Fibroblast of skin of left quadriceps (primary cell): Measurements from ENCODE around the gene PHC3.
"Not testable (repeated sequence)": the region's sequence is repeated elsewhere in the genome, so short reads cannot be mapped to it uniquely, and the experiment has no call there.

ENCODE experiments used
- DNase-seq, 2 experiments: peaks; one replicate each; pipeline ENCODE4 v3.0.0-alpha.2; 2013; ENCODE audit warnings: low read depth in 2 of 2

PHC3 gene

GRCh38 chr3:170130532-170130931, 51.0 kb downstream of the PHC3 start:
- no peak for DNase-seq

- no peak for DNase-seq
These were observed 52.5 kb downstream of the PHC3 start for GRCh38 chr3:170128977-170129431.

- DNase-seq, result no peak
These were observed 53.1 kb downstream of the PHC3 start for GRCh38 chr3:170128259-170128976.

- DNase-seq, result no peak
These were observed 64.4 kb downstream of the PHC3 start for GRCh38 chr3:170117134-170117533.

GRCh38 chr3:170114165-170114564, 67.4 kb downstream of the PHC3 start:
- not testable (repeated sequence) for DNase-seq

GRCh38 chr3:170111147-170111771, 70.3 kb downstream of the PHC3 start:
- DNase-seq, result no peak

GRCh38 chr3:170109579-170110293, 71.8 kb downstream of the PHC3 start:
- DNase-seq, result no peak

GRCh38 chr3:170108955-170109354, 72.6 kb downstream of the PHC3 start:
- DNase-seq, result no peak

GRCh38 chr3:170107941-170108340, 73.6 kb downstream of the PHC3 start:
- DNase-seq, result peak; percentile 3 to 14

GRCh38 chr3:170102431-170102830, 79.1 kb downstream of the PHC3 start:
- no peak for DNase-seq

GRCh38 chr3:170100944-170101343, 80.6 kb downstream of the PHC3 start:
- no peak for DNase-seq

- no peak for DNase-seq
These were observed 82.8 kb downstream of the PHC3 start for GRCh38 chr3:170098753-170099152.

GRCh38 chr3:170096342-170096741, 85.2 kb downstream of the PHC3 start:
- no peak for DNase-seq

- no peak for DNase-seq
These were observed 85.8 kb downstream of the PHC3 start for GRCh38 chr3:170095771-170096170.

GRCh38 chr3:170092907-170093306, 88.6 kb downstream of the PHC3 start:
- DNase-seq, result no peak

GRCh38 chr3:170090601-170090981, 90.9 kb downstream of the PHC3 start:
- no peak for DNase-seq

- no peak for DNase-seq
These were observed 91.5 kb downstream of the PHC3 start for GRCh38 chr3:170089862-170090600.

- DNase-seq, result no peak
These were observed 96.1 kb downstream of the PHC3 start for GRCh38 chr3:170085396-170085795.

GRCh38 chr3:170083343-170083742, 98.2 kb downstream of the PHC3 start:
- DNase-seq, result no peak

- DNase-seq, result no peak
These were observed 100.3 kb downstream of the PHC3 start for GRCh38 chr3:170081079-170081741.

GRCh38 chr3:170080605-170081004, 100.9 kb downstream of the PHC3 start:
- no peak for DNase-seq
